Erythroblast (primary cell): ENCODE measurements around the gene PCP4.

Experiments used
- GATA1 ChIP-seq: IDR thresholded peaks from 2 replicates; pipeline ENCODE4 v1.6.1; 2011; ENCODE audit warnings: low read depth, mild to moderate bottlenecking, control low read depth, low read length, moderate library complexity
- POLR2A ChIP-seq: IDR thresholded peaks from 2 replicates; pipeline ENCODE4 v1.6.1; 2011; ENCODE audit warnings: mild to moderate bottlenecking, low read length

- TF ChIP-seq POLR2A (no peak), GATA1 (no peak)
Measured at GRCh38 chr21:39873687-39874086, 6.4 kb downstream of the PCP4 start.
